Progenitor cell of endocrine pancreas (in vitro differentiated cells): ENCODE results near the gene PTBP3. TPM values are rescaled to one million over a fixed set of nuclear protein-coding genes. Genes with fewer than 3 reads are reported as not detected.
"Not testable (repeated sequence)": the region's sequence is repeated elsewhere in the genome, so short reads cannot be mapped to it uniquely, and the experiment has no call there.

ENCODE experiments used
- DNase-seq: peaks from one replicate; pipeline ENCODE4 v3.0.0; 2021; ENCODE audit warnings: low spot score; ENCODE audit not compliant: unreplicated experiment
- H3K27ac Mint-ChIP-seq: 2 replicates; pipeline ENCODE4 v1.8.0; 2021; ENCODE audit warnings: mild to moderate bottlenecking, moderate library complexity, mixed read lengths
- H3K27me3 Mint-ChIP-seq: 2 replicates; pipeline ENCODE4 v1.8.0; 2021; ENCODE audit warnings: mixed read lengths
- H3K36me3 Mint-ChIP-seq: 2 replicates; pipeline ENCODE4 v1.8.0; 2022; ENCODE audit warnings: mixed read lengths; ENCODE audit not compliant: insufficient read depth
- H3K4me1 Mint-ChIP-seq: 2 replicates; pipeline ENCODE4 v1.8.0; 2021; ENCODE audit warnings: low read depth, mixed read lengths
- H3K4me3 Mint-ChIP-seq: 2 replicates; pipeline ENCODE4 v1.8.0; 2021; ENCODE audit warnings: low read depth, mild to moderate bottlenecking, moderate library complexity, mixed read lengths
- H3K9me3 Mint-ChIP-seq: 2 replicates; pipeline ENCODE4 v1.8.0; 2021; ENCODE audit warnings: low read depth, mixed read lengths
- total RNA-seq: library from RNA; stranded (reverse); gene quantifications from 2 replicates; pipeline ENCODE4 v1.2.1, GENCODE V29; 2021
- TF ChIP-seq, protein P1 (sequence below): fragments of 200-600 bp; sonication (generic); IDR thresholded peaks from one replicate; pipeline ENCODE4 v1.5.0; 2021; ENCODE audit warnings: antibody characterized with exemption, mild to moderate bottlenecking; ENCODE audit not compliant: unreplicated experiment

The PTBP3 gene
- total RNA-seq, 1 donor from 2014 or later = 67.1 TPM

GRCh38 chr9:112200711-112201110, 132.7 kb downstream of the PTBP3 start:
- H3K4me1 Mint-ChIP-seq = no peaks in the 10 kb centered on the region
- TF ChIP-seq, protein P1, sequence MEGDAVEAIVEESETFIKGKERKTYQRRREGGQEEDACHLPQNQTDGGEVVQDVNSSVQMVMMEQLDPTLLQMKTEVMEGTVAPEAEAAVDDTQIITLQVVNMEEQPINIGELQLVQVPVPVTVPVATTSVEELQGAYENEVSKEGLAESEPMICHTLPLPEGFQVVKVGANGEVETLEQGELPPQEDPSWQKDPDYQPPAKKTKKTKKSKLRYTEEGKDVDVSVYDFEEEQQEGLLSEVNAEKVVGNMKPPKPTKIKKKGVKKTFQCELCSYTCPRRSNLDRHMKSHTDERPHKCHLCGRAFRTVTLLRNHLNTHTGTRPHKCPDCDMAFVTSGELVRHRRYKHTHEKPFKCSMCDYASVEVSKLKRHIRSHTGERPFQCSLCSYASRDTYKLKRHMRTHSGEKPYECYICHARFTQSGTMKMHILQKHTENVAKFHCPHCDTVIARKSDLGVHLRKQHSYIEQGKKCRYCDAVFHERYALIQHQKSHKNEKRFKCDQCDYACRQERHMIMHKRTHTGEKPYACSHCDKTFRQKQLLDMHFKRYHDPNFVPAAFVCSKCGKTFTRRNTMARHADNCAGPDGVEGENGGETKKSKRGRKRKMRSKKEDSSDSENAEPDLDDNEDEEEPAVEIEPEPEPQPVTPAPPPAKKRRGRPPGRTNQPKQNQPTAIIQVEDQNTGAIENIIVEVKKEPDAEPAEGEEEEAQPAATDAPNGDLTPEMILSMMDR = no peak
- no peak for DNase-seq
- H3K9me3 Mint-ChIP-seq = peaks cover 8% of the 10 kb centered on the region
- no peaks in the 10 kb centered on the region for H3K27me3 Mint-ChIP-seq
- H3K4me3 Mint-ChIP-seq = no peak overlapping the region
- peaks cover 13% of the 10 kb centered on the region for H3K36me3 Mint-ChIP-seq
- H3K27ac Mint-ChIP-seq = peak overlapping the region; percentile 37

DNA sequence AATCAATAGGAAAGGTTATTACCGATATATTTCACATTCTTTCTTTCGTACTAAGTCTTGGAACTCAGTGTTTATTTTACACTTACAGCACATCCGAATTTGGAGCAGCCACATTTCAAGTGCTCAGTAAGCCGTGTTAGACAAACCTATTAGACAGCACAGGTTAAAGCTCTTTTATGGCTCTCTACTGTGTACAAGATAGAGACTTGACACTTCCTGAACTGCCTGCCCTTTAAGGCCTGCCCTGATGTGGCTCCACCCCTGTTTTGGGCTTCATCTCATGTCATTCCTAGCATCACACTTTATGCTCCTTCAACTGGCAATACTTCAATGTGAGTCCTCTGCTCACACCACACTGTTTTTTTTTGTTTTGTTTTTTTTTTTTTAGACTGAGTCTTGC, 134.8 kb downstream of the PTBP3 start:
- H3K36me3 Mint-ChIP-seq = peaks cover 4% of the 10 kb centered on the region
- H3K4me1 Mint-ChIP-seq = no peaks in the 10 kb centered on the region
- TF ChIP-seq, protein P1 = no peak
- H3K9me3 Mint-ChIP-seq = peaks cover 2% of the 10 kb centered on the region
- no peak overlapping the region for H3K27ac Mint-ChIP-seq
- no peaks in the 10 kb centered on the region for H3K27me3 Mint-ChIP-seq
- H3K4me3 Mint-ChIP-seq = no peak overlapping the region
- DNase-seq = no peak

- Mint-ChIP-seq H3K27ac (no peak overlapping the region), H3K9me3 (peaks cover 5% of the 10 kb centered on the region), H3K27me3 (no peaks in the 10 kb centered on the region), H3K4me1 (no peaks in the 10 kb centered on the region), H3K4me3 (no peak overlapping the region), H3K36me3 (peaks cover 3% of the 10 kb centered on the region)
- no peak for DNase-seq
- TF ChIP-seq, protein P1 = no peak
These were observed 138.4 kb downstream of the PTBP3 start for GRCh38 chr9:112194969-112195431.

DNA sequence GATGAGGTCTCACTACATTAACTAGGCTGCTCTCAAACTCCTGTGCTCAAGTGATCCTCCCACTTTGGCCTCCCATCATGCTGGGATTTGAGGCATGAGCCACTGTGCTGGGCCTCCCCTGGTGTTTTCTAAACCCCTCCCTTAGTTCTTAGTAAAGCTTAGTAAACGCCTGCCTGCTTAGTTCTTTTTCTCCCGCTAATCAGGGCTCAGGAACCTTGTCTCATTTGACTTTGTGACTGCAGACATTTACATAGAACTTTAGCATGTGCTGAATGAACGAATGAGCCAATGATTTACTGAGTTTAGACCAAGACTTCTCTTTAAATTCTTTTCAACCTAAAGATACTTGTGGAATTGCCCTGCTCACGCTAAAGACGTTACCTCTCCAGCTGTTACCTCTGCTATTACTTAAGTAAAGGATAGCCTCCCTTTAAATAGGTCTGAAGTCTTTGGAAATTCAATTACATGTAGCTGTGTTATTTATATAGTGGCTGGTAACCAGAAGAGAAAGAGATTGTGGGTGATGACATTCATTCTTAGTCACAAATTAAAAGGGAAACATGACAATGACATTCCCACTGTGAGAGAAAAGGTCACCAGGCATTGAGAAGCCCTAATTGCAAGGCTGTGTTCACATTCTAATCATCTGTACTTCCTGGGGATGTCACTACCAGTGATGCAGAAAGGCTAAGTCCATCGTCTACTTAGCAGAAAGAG, 139.7 kb downstream of the PTBP3 start:
- no peak overlapping the region for H3K4me3 Mint-ChIP-seq

DNA sequence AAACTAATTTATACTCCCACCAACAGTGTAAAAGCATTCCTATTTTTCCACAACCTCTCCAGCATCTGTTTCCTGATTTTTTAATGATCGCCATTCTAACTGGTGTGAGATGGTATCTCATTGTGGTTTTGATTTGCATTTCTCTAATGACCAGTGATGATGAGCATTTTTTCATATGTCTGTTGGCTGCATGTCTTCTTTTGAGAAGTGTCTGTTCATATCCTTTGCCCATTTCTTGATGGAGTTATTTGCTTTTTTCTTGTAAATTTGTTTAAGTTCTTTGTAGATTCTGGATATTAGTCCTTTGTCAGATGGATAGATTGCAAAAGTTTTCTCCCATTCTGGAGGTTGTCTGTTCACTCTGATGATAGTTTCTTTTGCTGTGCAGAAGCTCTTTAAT, 143.1 kb downstream of the PTBP3 start:
- not testable (repeated sequence) for H3K4me1 Mint-ChIP-seq, H3K27me3 Mint-ChIP-seq, H3K36me3 Mint-ChIP-seq, H3K27ac Mint-ChIP-seq, H3K9me3 Mint-ChIP-seq, DNase-seq, H3K4me3 Mint-ChIP-seq

More for the DNA sequence above, 139.7 kb downstream of the PTBP3 start:
- TF ChIP-seq, protein P1 = no peak
- Mint-ChIP-seq H3K9me3 (peaks cover 5% of the 10 kb centered on the region), H3K36me3 (peaks cover 3% of the 10 kb centered on the region), H3K27ac (no peak overlapping the region), H3K4me1 (no peaks in the 10 kb centered on the region), H3K27me3 (no peaks in the 10 kb centered on the region)
- DNase-seq = no peak

GRCh38 chr9:112188884-112189283, 144.5 kb downstream of the PTBP3 start:
- Mint-ChIP-seq H3K4me1 (no peaks in the 10 kb centered on the region), H3K4me3 (no peak overlapping the region), H3K36me3 (peaks cover 3% of the 10 kb centered on the region), H3K9me3 (peaks cover 5% of the 10 kb centered on the region), H3K27me3 (no peaks in the 10 kb centered on the region), H3K27ac (no peak overlapping the region)
- TF ChIP-seq, protein P1 = no peak
- no peak for DNase-seq
